Activated CD4-positive, CD25-positive, alpha-beta regulatory T cell treated with anti-CD3 and anti-CD28 coated beads, Interleukin-2, amount 50 U/mL, for 72 hours (primary cell): ENCODE data around the gene PHB1.
A peak's percentile ranks its signal among the peaks of the same experiment; 100 is the strongest.
"Not testable (repeated sequence)": the region's sequence is repeated elsewhere in the genome, so short reads cannot be mapped to it uniquely, and the experiment has no call there.

Experiments used
- DNase-seq: peaks from one replicate; pipeline ENCODE4 v3.0.0; 2021

The PHB1 gene

DNA sequence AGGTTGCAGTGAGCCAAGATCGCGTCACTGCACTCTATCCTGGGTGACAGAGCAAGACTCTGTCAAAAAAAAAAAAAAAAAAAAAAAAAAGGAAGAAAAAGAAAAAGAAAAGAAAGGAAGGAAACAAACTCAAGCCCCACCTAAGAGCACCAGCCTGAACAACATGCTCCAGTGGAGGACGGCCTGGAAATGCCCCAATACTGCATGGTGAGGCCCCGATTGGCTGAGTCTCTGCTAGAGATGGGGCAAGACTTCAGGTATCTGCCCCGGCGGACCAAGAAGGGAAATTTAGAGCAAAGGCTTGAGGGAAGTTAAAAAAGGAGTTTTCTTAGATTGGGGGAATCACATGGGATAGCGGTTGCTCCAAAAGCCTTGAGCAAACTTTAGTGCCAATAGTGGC lies 42.3 kb downstream of the PHB1 start:
- DNase-seq = no peak

DNA sequence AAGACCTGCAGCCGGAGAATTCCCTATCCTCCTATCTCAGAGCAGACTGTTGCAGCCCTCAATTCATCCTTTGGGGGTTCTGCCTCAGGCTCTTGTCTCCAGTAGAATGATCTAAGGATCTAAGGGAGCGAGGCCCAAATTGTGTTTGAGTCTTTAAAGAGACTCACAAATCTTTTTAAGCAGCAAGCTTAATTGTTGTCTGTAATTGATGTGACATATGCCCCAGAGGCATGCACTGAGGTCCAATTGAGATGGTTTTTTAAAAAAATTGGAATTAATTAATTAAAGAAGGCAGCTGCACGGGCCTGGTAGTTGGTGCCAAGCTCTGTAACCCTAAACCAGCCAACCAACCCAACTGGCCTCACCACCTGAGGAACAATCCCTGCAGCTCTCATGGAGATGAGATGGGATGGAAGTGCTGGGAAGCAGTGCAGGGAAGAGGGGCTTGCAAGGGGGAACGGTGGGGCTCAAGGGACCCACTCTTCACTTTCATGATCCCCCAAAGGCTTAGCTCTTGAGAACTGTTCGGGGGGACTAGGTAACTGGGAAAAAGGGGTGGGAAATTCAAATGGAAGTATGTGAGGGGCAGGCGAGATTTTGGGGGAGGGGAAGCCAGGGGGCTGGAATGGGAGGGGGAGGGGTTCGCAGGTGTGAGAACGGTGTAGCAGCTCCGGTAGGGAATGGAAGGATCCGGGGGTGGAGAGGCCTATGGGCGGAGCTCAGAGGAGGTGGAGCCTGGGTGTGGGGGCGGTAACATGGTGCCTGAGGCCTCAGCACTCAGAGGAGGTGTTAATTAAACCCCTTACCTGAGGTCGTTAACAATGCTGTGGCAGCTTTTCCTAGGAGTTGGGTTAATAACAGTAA lies 43.5 kb downstream of the PHB1 start:
- DNase-seq = no peak

DNA sequence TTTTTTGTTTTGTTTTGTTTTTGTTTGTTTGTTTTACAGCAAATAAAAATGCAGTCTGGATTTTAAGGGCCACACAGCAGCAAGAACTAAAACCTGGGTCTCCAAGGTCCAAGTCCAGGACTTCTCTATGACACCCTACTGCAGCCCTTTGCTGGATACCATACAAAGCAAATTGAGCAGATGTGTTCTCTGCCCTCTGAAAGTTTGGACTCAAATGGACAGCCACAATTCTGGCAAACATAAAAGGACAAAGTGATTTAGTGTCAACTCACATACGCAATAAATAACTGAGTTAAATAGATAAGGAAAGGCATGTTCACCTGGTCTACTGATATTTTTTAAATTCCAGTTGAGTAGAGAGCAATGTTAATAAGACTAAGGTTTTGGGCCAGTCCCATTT lies 44.9 kb downstream of the PHB1 start:
- DNase-seq = no peak

DNA sequence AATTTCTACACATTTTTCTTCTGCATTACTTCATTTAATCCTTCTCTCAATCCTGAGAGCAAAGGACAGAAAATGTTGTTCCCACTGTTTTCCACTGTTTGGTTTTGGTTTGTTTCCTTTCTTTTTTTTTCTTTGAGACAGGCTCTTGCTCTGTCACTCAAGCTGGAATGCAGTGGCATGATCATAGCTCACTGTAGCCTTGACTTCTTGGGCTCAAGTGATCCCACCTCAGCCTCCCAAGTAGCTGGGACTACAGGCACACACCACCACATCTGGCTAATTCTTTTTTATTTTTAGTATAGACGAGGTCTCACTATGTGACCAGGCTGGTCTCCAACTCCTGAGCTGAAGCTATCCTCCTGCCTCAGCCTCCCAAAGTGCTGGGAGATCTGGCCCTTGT lies 45.6 kb downstream of the PHB1 start:
- DNase-seq = no peak

DNA sequence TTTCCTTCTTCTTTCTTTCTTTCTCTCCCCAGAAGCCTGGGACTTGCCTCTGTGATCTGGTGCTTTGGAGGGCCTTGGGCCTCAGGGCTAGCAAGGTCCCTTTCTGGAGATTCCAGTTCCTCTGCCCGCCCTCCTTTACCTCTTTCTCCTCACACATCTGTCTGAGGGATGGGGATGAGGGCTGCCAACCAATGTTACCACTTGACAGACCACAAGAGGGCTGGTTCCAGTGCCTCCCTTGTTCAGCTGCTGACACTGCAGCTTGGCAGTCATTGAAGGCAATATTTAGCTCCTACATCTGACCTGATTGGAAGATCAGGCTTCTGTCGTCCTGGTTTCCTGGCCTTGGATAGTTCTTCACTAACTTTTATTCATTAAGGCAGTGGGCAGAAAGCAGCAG lies 49.0 kb downstream of the PHB1 start:
- no peak for DNase-seq

DNA sequence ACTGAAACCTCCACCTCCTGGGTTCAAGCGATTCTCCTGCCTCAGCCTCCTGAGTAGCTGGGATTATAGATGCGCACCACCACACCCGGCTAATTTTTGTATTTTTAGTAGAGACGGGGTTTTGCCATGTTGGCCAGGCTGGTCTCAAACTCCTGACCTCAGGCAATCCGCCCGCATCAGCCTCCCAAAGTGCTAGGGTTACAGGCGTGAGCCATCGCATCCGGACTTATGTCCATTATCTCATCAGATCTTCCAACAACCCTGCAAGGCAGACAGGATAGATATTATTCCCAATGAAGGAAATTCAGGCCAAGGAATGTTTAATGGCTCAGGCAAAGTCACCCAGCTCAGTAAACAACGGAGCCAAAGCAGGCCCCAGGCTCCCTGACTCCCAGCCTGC lies 49.6 kb downstream of the PHB1 start:
- not testable (repeated sequence) for DNase-seq

DNA sequence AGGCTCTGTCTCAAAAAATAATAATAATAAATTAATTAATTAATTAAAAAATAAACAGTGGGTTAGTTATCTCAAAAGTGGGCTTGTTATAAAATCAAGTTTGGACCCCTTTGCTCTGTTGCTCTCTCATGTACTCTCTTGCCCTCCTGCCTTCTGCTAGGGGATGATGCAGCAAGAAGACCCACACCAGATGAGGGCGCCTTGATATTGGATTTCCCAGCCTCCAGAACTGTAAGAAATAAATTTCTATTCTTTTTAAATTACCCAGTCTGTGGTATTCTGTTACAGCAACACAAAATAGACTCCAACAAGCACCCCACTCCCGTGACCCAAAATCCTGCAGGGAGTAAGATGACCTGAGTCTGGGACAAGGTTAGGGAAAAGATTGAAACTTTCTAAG lies 50.6 kb downstream of the PHB1 start:
- no peak for DNase-seq

DNA sequence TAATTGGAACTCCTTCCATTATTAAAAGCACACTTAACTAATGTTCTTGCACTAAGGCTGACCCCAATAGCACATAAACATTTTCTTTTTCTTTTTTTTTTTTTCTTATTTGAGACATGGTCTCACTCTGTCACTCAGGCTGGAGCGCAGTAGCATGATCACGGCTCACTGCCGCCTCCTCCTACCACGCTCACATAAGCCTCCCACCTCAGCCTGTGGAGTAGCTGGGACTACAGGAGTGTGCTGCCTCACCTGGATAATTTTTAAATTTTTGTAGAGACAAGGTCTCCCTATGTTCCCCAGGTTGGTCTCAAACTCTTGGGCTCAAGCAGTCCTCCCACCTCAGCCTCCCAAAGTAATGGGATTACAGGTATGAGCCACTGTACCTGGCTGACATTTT lies 51.4 kb downstream of the PHB1 start:
- no peak for DNase-seq

DNA sequence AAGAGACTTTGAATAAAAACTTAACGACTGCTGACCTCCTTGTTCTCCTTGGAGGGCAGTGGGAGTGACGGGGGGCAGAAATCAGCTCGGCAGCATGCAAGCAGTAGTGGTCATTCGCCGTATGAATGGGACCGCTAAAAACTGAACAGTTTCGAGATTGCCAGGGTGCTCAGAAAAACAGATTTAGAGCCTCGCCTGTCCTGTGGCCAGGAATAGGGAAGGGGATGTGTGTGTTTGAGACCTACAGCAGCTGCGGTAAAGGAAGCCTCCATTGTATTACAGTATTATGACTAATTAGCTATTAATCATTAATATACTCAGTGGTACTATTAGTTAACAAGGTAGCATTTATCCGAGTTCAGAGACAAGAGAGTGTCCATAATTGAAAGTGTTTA lies 52.0 kb downstream of the PHB1 start:
- DNase-seq = no peak

DNA sequence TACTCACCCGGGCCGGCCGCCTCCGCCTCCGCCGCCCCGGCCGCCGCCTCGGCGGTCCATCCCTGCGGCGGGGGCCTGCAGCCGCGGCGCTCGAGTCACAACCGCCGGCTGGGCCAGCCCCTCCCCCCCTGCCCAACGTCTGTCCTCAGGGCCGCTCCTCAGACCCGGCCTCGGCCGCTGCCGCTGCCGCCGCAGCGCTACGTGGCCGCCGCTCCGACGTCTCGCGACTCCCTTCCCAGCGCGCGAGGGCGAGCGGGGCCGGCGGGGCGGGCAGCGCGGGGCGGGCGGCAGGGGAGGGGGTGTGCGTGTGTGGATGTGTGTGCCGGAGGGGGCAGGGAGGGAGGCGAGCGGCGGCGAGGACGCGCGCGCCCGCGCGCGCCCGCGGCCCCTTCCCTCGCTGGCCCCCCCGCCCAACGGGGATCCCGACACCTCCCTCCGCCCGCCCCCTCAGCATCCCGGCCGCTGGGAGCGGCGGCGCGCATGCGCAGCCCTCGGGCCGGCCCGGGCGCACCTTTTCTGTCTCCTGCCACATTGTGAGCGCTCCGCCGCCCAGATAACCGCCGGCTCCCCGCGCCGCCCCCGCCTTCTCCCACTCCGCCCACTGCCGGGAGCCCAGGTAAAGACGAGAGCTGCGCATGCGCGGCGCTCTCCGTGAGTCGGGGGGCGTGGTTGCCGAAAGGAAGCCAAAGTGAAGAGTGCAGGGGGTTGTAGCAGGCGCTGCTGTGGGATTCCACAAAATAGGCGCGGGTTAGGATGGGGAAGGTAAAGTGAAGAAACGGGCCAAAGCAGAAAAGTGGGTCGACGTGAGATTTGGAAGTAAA lies 52.6 kb downstream of the PHB1 start, which contains the start of gene ZNF652:
Gene ZNF652 (minus strand): TSS at position 349 of the 821 bp plus-strand sequence. CDS start 44,525 bp downstream, outside the sequence.
- DNase-seq = peak; percentile 88

DNA sequence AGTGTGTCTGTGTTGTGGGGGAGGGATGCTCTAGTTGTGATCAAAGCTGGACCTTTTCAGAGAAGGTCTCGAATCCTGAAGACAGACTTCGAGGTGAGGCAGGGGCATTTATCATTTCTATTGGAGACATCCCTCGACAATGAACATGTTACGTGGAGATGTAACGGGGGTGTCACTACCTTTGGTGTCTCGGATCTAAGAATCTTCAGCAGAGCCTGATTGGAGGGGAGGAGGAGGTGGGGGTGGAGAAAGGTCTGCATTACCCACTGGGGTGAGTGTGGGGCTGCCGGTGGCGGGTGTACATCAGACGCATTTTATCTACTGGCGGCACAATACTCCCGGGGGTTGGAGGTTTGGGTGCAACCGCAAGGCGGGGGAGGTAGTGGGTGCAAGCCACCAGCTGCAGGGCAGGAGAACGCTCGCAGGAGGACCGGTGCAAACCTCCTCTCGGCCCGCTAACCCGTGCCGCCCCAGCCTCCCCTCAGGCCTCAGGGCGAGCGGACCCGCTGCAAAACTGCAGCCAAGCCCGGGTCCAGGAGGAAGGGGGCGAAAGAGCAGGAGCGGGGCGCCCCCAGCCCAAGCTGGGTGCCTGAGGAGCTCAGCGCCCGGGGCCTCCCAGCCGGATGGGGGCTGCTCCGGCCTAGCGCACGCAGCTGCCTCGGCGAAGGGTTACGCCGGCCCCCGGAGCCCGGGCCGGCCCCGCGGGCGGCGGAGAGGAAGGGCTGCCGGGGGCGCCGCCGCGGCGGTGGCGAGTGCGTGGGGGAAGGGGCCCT lies 53.4 kb downstream of the PHB1 start:
- DNase-seq = peak; percentile 70

DNA sequence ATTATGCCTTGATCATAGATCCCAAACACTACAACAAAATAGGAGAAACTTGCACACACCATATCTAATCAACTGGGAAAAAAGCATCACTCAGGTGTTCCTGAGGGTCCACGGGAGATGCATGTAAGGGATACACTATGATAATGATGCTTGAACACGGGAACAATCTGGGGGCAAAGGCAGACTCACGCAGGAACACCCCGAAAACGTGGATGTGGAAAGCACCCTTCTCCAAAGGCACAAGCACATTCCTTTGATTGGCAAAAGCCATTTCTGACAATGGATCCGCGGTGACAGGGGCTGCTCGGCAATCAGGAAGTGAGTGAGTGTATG lies 53.9 kb downstream of the PHB1 start:
- DNase-seq = no peak

DNA sequence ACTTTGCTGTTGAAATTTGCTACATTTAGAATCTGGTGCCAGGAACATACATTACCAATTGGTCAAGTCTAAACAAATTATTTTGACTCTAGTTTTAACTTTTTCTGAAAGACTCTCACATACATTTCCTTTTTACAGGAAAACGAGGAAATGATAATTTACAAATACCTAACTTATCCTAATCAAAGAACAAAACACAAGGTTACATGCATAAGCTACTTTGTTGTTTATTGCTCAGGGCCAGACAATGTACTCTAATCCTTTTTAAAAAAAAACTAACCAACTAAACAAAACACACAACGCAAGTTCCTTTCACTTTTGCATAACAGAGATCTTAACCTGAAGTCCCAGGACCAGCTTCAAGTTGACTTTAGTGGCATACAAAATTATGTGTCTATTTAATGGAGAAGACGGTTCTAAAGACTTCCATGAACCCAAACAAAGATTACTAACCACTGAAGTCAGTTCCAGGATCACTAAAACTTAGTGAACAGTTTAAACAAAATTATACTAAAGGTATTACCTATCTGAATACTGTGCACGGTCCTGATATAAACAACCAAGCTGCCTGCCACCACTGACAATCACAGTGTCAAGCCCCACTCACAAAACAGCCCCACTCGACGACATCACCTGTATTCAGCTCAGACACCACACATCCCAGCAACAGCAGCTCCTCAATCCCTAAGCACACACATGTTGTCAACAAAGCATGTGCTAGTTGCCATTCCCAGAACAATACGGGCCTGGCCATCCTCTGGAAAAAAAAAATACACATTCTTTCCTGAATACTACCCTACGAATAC lies 54.5 kb downstream of the PHB1 start:
- DNase-seq = no peak

DNA sequence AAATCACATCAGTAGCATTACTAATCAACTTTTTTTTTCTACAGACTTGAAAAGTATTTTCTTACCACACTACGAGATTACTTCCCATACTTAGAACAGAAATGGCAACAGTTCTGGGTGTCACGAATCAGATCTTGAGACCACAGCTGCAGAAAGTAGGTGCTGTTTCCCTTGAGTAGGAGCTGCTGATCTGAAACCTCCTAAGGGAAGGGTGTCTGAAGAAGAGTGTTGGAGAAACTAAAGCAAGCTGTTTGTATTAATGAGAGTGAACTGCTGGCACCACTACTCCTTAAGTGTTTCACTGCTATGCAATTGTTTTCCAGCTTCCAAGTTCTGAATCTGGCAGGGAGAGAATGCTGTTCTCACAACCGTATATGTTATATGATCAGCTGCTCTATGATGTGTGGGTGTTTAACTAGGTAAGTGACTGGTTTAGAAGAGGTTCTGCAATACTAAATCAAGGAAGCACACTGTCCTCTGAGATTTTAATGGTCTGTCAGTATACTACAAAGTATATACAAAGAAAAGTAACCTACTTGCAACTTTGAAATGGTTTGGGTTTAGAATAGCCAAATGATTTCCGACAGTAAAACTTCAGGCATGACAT lies 55.9 kb downstream of the PHB1 start:
- DNase-seq = no peak

DNA sequence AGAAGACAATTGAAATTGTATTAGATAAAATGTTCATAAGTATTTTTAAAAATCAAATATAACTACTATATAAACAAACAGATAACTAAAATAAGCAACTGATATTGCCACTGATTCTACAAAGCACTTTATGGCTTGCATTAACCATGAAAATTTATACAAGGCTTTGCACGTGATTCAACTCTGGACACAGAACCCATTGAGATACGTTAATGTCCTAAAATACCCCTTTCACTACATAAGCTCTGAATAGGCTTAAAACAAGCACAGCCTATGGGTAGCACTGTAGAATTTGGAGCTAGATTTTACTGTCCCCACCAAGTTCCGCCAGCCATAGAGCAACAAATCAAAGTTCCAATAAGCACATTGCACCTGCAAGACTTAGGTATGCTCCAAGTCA lies 57.2 kb downstream of the PHB1 start:
- DNase-seq = no peak

DNA sequence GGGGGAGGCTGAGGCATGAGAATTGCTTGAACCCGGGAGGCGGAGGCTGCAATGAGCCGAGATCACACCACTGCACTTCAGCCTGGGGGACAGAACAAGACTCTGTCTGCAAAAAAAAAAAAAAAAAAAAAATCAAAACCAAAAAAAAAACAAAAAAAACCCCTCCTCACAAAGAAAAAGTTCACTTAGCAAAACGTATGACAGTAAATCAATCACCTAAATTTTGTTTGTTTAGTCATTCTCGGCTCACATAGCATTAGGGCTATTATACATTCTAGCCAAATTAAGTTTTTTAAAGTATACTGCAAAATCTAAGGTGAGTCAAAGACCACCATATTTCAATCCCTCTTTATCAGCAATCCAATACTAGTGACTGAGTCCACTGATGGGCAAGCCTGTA lies 58.4 kb downstream of the PHB1 start:
- DNase-seq = no peak
